ENCODE measurements around the gene RO60. TPM values are rescaled to one million over a fixed set of nuclear protein-coding genes. Genes with fewer than 3 reads are reported as not detected.

Gene RO60
- total and polyA plus RNA-seq, 9 donors = 11.0 to 114 (median 97.1) TPM

DNA sequence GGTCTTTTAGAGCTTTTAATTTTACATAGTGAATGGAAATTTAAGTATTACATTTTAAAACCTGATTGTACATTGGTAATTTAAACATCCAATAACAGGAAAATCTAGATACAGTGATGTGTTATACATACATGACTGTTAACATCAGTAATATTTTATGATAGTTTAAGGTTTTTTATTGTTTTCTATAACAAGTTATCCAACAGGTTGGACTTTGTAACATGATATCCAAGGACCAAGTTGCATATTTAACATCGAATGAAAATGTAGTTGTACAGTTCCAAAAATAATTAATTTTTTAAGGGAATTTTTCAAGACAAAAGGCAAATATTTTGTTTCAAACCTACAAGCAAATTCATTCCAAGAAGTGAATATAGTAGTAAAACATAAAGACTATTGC lies 31.5 kb downstream of the RO60 start:
- Histone ChIP-seq H3K36me3 (no peaks in the 10 kb centered on the region), H3K9me3 (no peaks in the 10 kb centered on the region), H3K27me3 (no peaks in the 10 kb centered on the region), H3K4me1 (ENCODE audit: insufficient read depth) (peaks cover 2% of the 10 kb centered on the region), H3K4me3 (no peak overlapping the region), H3K27ac (no peak overlapping the region)
- intact Hi-C loops (cut with DNase I) = no loop called here
- WGBS, 3 donors = 18 to 33% (median 28%) methylated on average over 1 of the region's 1 CpG
- TF ChIP-seq EP300 (IDR thresholded peaks at IDR 0.05) = no peak
- TF ChIP-seq POLR2A (IDR thresholded peaks at IDR 0.05) = no peak
- TF ChIP-seq, protein P1, sequence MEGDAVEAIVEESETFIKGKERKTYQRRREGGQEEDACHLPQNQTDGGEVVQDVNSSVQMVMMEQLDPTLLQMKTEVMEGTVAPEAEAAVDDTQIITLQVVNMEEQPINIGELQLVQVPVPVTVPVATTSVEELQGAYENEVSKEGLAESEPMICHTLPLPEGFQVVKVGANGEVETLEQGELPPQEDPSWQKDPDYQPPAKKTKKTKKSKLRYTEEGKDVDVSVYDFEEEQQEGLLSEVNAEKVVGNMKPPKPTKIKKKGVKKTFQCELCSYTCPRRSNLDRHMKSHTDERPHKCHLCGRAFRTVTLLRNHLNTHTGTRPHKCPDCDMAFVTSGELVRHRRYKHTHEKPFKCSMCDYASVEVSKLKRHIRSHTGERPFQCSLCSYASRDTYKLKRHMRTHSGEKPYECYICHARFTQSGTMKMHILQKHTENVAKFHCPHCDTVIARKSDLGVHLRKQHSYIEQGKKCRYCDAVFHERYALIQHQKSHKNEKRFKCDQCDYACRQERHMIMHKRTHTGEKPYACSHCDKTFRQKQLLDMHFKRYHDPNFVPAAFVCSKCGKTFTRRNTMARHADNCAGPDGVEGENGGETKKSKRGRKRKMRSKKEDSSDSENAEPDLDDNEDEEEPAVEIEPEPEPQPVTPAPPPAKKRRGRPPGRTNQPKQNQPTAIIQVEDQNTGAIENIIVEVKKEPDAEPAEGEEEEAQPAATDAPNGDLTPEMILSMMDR (IDR thresholded peaks at IDR 0.05) = no peak
- DNase-seq = no peak

DNA sequence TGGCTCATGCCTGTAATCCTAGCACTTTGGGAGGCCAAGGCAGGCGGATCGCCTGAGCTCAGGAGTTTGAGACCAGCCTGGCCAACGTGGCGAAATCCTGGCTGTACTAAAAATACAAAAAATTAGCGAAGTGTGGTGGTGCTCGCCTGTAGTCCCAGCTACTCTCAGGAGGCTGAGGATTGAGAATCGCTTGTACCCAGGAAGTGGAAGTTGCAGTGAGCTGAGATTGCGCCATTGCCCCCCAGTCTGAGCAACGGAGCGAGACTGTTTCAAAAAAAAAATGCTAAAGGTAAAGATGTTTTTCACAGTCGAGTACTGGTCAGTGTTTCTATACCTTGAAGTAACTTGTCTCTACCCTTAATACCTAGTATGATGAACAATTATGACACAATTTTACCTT lies 34.7 kb downstream of the RO60 start:
- no peak for TF ChIP-seq POLR2A (IDR thresholded peaks at IDR 0.05)
- TF ChIP-seq EP300 (IDR thresholded peaks at IDR 0.05) = no peak
- TF ChIP-seq, protein P1 (IDR thresholded peaks at IDR 0.05) = no peak
- H3K36me3 ChIP-seq = no peaks in the 10 kb centered on the region
- WGBS, 3 donors = 95 to 96% (median 96%) methylated on average over 11 of the region's 11 CpGs
- no peak overlapping the region for H3K4me3 ChIP-seq
- intact Hi-C loops (cut with DNase I) = no loop called here
- H3K27me3 ChIP-seq = no peaks in the 10 kb centered on the region
- no peaks in the 10 kb centered on the region for H3K9me3 ChIP-seq
- no peaks in the 10 kb centered on the region for H3K4me1 ChIP-seq (ENCODE audit: insufficient read depth)
- no peak overlapping the region for H3K27ac ChIP-seq
- no peak for DNase-seq

DNA sequence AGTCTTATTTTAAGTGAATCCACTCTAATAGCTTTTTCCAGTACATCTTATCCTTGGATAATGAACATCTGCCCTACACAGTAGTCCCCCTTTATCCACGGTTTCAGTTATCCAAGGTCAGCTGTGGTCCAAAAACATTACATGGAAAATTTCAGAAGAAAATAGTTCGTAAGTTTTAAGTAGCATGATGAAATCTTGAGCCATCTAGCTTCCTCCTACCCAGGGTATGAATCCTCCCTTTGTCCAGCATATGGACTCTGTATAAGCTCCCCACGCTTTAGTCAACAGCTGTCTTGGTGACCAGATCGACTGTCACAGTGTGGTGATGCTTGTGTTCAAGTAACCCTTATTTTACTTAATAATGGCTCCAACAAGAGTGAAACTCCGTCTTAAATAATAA lies 43.2 kb downstream of the RO60 start:
- Histone ChIP-seq H3K4me3 (no peak overlapping the region), H3K27ac (no peak overlapping the region), H3K36me3 (no peaks in the 10 kb centered on the region), H3K4me1 (ENCODE audit: insufficient read depth) (peaks cover 2% of the 10 kb centered on the region), H3K9me3 (no peaks in the 10 kb centered on the region), H3K27me3 (no peaks in the 10 kb centered on the region)
- intact Hi-C loops (cut with DNase I) = loop anchor here in 1 of 4 donors (10.0 kb wide), 1 partner anchor 48 kb away; the partner anchor contains the start of genes RO60 and UCHL5
- no peak for DNase-seq
- WGBS, 3 donors = 82 to 84% (median 82%) methylated on average over 5 of the region's 5 CpGs
- TF ChIP-seq POLR2A (IDR thresholded peaks at IDR 0.05) (no peak), EP300 (IDR thresholded peaks at IDR 0.05) (no peak)
- TF ChIP-seq, protein P1 (IDR thresholded peaks at IDR 0.05) = no peak

DNA sequence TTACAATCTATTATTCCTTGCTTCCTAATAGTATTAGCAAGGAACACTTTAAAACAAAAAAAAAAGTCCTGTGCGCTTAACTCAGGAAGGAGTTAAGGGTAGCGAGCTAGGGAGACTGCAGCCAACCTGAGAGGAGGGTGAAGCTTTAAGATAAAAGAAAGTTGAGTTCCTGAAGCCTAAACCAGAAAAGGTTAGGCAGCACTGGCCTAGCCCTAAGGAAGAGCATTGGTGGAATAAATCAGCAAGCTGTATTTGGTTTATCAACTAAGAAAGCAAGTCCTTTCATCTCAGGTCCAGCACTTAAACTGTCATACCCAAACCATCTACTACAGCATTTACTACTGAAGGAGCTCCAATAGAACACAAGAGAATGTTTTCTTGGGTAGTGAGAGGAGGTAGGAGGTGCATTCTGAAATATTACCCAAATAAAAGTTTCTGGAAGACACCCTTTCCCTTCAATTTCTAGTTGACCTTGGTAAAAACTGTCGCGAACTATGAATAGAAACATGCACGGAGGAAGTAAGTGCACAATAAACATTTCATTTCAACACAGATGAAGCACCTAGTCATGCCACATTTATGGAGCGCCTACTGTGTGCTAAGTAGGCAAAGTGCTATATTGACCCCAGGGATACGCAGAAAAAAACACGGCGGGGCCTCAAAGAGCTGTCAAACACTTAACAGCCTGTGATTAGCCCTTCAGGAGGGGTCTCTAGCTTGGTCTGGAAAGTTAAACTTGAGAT lies 44.5 kb downstream of the RO60 start:
- H3K27ac ChIP-seq = peak overlapping the region; percentile 70 to 88
- intact Hi-C loops (cut with DNase I) = loop anchor here in 1 of 4 donors (2.0 to 10.0 kb wide), 2 partner anchors 17 to 49 kb away; partner anchors contain the start of genes RO60 and UCHL5
- no peaks in the 10 kb centered on the region for H3K36me3 ChIP-seq
- H3K27me3 ChIP-seq = no peaks in the 10 kb centered on the region
- no peak for DNase-seq
- whole genome bisulfite sequencing, 3 donors = 23 to 27% (median 25%) methylated on average over 9 of the region's 9 CpGs
- TF ChIP-seq POLR2A (IDR thresholded peaks at IDR 0.05) = no peak
- peaks cover 2% of the 10 kb centered on the region for H3K4me1 ChIP-seq (ENCODE audit: insufficient read depth)
- peak overlapping the region; percentile 74 for H3K4me3 ChIP-seq
- no peaks in the 10 kb centered on the region for H3K9me3 ChIP-seq

DNA sequence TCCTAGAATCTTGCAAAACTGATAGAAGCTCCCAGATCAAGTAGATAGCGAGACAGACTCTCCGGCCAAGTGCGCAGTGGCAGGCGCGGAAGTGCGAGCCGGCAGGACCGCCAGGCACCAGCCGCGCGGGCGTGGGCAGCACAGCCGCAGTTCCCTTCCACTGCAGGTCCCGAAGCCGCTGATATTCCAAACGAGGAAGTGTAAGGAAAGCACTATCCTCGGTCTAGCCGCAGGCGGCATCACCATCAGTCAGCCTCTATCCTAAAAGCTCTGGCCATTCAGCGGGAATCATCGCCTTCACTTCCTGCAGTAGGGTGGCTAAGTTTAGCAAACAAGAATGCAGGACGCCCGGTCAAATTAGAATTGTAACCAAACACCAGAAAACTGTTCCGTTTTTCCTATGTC lies 45.1 kb downstream of the RO60 start:
- intact Hi-C loops (cut with DNase I) = loop anchor here in 1 of 4 donors (2.0 to 10.0 kb wide), 2 partner anchors 16 to 50 kb away; partner anchors contain the start of genes RO60 and UCHL5
- no peaks in the 10 kb centered on the region for H3K36me3 ChIP-seq
- H3K27me3 ChIP-seq = no peaks in the 10 kb centered on the region
- WGBS, 3 donors = 0 to 1% (median 0%) methylated on average over 24 of the region's 24 CpGs
- peak overlapping the region; percentile 74 for H3K4me3 ChIP-seq
- peaks cover 2% of the 10 kb centered on the region for H3K4me1 ChIP-seq (ENCODE audit: insufficient read depth)
- no peak for TF ChIP-seq POLR2A (IDR thresholded peaks at IDR 0.05)
- TF ChIP-seq, protein P1 (IDR thresholded peaks at IDR 0.05) = no peak
- TF ChIP-seq EP300 (IDR thresholded peaks at IDR 0.05) = no peak
- H3K27ac ChIP-seq = peak overlapping the region; percentile 70 to 88
- H3K9me3 ChIP-seq = no peaks in the 10 kb centered on the region
- peak in 4 of 5 donors; percentile 37 to 51 (median 44) for DNase-seq
